Superior temporal gyrus (tissue), 1 donor: ENCODE results near the gene ERBB4.
A peak's percentile ranks its signal among the peaks of the same experiment; 100 is the strongest.

Experiments used
- DNase-seq: peaks from one replicate; pipeline ENCODE4 v3.0.0-alpha.2; 2016; ENCODE audit errors: extremely low spot score

ERBB4 gene

GRCh38 chr2:212364112-212364985 lies 174.3 kb downstream of the ERBB4 start:
- peak; percentile 75 for DNase-seq

- peak; percentile 65 for DNase-seq
Observed at GRCh38 chr2:212361174-212361756, 177.3 kb downstream of the ERBB4 start.

GRCh38 chr2:212360068-212360460 lies 178.5 kb downstream of the ERBB4 start:
- peak; percentile 73 for DNase-seq

- DNase-seq = peak; percentile 73
Observed at GRCh38 chr2:212359425-212360067, 179.1 kb downstream of the ERBB4 start.

- peak; percentile 80 for DNase-seq
Observed at GRCh38 chr2:212357606-212358005, 181.0 kb downstream of the ERBB4 start.

GRCh38 chr2:212354382-212354781 lies 184.2 kb downstream of the ERBB4 start:
- DNase-seq = no peak

GRCh38 chr2:212348501-212348900 lies 190.1 kb downstream of the ERBB4 start:
- no peak for DNase-seq

- no peak for DNase-seq
Observed at GRCh38 chr2:212346865-212347264, 191.7 kb downstream of the ERBB4 start.

- DNase-seq = no peak
Observed at GRCh38 chr2:212345966-212346365, 192.6 kb downstream of the ERBB4 start.

GRCh38 chr2:212344131-212344530 lies 194.5 kb downstream of the ERBB4 start:
- no peak for DNase-seq

GRCh38 chr2:212343167-212343566 lies 195.4 kb downstream of the ERBB4 start:
- no peak for DNase-seq

GRCh38 chr2:212337486-212338343 lies 200.9 kb downstream of the ERBB4 start:
- DNase-seq = no peak

- no peak for DNase-seq
Observed at GRCh38 chr2:212337036-212337435, 201.6 kb downstream of the ERBB4 start.

- peak; percentile 57 for DNase-seq
Observed at GRCh38 chr2:212330263-212330662, 208.3 kb downstream of the ERBB4 start.

GRCh38 chr2:212328712-212329496 lies 209.7 kb downstream of the ERBB4 start:
- no peak for DNase-seq

- no peak for DNase-seq
Observed at GRCh38 chr2:212328136-212328535, 210.5 kb downstream of the ERBB4 start.

- DNase-seq = no peak
Observed at GRCh38 chr2:212327171-212327809, 211.3 kb downstream of the ERBB4 start.

GRCh38 chr2:212318636-212319035 lies 220.0 kb downstream of the ERBB4 start:
- no peak for DNase-seq

GRCh38 chr2:212314680-212315079 lies 223.9 kb downstream of the ERBB4 start:
- no peak for DNase-seq

GRCh38 chr2:212311807-212312404 lies 226.7 kb downstream of the ERBB4 start:
- DNase-seq = no peak
